Eye (tissue), 1 donor: ENCODE results near the gene WDR37.

Experiments used
- DNase-seq: peaks from one replicate; pipeline ENCODE4 v3.0.0-alpha.2; 2015

Gene WDR37

DNA sequence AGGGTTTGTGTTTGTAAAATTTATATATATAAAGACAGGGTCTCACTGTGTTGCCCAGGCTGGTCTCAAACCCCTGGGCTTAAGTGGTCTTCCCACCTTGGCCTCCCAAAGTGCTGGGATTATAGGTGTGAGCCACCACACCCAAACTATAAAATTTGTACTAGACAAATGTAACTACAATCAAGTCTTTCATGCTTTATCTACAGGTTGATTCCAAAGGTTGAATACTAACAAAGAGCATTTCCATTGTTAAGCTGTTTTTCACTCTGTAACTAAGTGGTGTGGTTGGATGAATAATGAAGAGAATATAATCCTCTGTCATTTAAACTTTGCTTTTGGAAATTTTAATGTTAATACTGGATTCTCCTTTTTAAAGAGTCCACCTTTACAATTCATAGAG is 22.5 kb downstream of the WDR37 start:
- no peak for DNase-seq

DNA sequence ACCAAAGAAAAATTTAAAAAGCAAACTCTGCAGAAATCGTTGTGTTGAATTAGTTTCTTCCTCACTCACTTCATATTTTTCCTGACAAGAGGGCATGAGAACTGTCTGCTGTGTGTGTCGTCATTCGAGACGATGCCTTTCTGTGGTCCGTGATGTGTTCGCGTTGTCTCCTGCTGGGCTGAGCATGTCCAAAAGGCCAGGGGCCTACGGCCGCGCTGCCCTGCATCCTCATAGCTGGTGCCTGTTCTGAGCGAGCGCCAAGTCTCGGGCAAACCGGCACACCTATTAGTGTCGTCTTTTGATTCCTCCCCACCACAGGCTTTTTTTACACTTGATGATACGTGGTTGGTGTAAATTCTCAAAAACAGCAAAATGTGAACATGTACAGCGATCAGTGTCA is 27.4 kb downstream of the WDR37 start:
- no peak for DNase-seq

DNA sequence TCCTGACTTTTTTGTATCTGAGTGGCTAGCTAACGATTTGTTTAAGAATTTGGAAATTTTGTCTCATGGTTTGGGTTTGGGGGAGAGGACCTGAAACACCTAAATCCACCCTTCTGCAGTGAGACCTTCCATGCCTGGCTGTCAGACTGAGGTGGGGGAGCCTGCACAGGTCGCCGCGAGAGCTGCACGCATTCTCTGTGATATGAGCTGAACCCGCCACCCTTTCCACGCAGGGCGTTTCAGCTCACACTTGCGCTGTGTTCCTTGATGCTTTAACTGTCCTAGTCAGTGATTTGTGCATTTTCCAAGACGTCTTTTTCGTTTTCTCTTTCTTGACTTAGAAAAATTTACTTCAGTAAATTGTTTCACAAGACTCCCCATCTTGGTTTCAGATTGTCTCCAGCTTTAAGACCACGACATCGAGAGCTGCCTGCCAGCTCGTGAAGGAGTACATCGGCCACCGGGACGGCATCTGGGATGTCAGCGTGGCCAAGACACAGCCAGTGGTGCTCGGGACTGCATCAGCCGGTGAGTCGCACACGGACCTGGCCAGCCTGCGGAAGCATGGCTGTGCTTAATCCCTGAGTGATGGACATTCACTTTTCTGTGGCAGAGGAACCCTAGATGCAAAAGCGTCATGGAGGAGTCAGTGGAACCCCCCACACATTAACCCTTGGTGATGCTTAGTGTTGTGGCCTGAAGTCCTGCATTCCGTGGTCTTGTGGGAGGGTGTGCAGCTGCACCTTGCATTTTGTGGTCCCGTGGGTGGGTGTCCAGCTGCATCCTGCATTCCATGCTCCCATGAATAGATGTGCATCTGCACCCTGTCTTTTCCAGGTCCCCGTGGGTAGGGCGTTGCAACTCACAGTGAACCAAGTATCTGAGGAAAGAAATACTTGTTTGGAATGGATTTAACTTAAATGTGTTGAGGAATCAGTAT is 28.1 kb downstream of the WDR37 start:
- DNase-seq = no peak

DNA sequence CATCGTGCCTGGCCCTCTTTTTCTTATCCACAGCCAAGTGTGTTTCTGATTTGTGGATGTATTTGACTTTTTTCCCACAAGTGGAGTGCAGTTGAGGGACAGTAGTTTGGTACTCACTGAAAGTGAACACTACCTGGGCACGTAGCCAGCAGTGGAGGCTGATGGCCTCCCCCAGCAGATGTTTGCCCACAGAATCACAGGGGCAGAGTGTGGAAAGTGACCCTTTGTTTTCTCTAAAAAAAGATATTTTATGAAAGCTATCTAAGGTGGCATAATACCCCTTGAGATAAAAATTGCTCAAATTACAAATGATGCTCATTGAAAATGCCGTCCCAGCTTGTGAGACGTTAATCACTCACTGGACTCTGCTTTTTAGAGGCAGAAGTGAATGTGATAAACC is 29.1 kb downstream of the WDR37 start:
- no peak for DNase-seq

DNA sequence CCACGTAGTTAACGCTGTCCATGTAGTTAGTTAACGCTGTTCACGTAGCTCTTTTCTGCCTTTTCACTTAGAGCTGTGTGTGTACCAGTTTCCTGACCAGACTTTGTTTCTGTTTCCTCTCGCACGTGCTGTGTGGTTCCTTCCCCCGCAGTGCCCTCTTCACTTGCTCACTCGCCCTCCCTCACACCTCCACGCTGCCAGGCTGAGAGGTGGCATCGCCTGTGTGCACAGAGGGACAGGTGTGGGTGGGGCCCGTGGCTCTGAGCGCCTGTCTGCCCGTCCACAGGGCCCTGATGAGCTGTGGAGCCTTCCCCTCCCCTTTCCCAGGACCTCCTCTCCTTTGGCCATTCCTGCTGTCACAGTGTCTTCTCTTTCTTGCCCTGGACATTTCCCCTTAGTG is 30.6 kb downstream of the WDR37 start:
- DNase-seq = no peak

- no peak for DNase-seq
Observed at GRCh38 chr10:1089017-1089689, 33.0 kb downstream of the WDR37 start.

DNA sequence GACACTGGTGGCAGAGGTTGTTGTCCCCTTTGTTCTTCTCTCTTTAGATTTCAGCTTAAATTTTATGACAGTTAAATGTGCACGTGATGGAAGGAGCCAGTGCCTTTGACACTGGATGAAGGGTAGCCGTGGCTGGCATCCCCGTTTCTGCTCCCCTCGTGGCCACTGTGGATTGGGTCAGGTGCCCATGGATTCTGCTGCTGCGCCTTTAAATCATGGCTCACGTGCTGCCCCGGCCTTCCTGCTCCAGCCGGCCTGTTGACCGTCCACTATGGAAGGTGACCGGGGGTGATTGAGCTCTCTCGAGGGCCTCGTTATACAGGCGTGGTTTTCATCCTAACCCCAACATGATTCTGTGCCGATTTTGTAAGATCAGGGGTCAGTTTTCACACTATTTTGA is 34.5 kb downstream of the WDR37 start:
- no peak for DNase-seq

DNA sequence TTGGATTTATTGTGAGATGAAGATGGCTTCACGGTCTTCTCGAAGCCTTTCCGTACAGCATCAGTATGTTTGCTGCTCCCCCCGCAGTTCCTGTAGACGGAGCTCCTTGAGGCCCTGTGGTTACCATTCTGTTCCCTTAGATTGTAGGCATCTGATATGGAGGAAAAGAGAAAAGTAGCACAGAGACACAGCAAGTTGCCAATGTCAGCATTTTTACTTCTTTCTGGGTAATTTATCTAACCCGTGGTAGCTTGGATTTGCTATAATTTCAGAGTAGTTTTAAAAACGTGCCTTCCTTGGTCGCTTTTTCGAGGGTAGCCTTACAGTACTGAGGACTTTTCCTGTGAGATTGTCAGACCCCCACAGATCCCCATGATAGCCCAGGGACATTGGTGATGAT is 37.5 kb downstream of the WDR37 start:
- DNase-seq = no peak

DNA sequence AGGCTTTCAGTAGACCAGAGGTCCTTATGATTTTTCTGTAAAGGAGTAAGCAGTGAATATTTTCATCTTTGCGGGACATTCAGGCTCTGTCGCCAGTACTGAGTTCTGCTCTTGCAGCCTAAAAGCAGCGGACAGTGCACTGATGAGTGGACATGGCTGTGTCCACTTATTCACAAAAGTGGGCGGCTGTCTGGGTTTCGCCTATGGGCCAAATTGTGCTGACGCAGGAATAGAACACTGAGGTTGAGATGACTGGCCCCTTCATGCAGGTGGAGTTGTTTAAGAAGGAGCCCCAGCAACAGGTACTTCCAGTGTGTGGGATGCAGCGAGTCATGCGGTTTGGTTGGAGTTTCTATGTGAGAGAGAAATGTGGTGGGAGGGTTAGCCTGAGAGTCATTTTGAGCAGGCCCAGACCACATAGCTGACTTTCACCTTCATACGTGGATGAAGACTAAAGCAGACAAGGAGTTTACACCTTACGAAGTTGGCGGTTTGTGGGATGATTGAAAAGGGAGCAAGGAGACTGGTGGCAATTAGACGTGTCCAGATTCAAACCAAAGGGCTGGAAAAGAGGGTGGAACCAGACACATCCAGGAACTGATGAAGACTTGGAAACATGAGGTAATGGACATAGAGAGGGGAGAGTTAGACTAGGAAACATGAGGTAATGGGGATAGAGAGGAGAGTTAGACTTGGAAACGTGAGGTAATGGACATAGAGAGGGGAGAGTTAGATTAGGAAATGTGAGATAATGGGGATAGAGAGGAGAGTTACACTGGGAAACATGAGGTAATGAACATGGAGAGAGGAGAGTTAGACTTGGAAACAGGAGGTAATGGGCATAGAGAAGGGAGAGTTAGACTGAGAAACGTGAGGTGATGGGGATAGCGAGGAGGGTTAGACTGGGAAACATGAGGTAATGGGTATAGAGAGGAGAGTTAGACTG is 38.2 kb downstream of the WDR37 start:
- DNase-seq = no peak

DNA sequence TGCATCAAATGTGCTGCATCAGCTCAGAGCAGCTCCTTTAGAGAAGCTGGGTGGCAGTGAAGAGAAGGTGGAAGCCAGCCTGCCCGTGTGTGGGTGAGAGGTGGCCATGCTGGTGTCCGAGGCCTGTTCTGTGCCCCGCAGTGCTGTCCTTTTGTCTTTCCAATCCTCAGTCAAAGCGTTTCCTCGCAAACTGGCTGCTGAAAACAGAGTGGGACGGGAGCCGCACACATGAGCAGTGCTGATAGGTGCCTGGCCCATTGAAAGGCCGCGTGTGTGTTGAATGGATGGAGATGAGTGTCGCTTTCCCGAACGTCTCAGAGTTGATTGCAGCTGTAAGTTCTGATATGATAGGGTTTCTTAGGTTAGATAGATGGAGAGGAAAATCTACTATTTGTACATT is 39.3 kb downstream of the WDR37 start:
- DNase-seq = no peak

DNA sequence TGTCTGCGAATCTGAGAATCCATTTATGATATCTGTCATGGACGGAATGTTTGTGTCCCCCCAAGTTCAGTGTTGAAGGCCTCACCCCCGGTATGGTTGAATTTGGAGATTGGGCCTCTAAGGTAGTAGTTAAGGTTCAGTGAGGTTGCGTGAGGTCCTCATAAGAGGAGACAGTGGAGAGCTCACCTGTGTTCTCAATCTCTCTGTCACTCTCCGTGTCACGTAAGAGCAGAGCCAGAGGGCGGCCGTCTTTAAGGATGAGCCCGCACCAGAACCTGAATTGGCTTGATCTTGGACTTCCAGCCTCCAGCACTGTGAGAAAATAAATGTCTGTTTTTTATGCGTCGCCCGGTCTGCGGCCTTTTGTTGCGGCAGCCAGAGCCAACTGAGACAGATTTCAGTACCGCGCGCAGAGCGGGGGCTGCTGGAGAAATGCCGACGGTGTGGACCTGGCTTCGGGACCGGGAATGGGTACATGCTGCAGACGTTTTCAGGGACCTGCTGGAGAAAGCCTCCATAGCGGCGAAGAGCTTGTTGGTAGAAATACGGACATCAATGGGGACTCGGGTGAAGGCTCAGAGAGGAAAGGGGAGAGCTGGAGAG is 40.2 kb downstream of the WDR37 start:
- no peak for DNase-seq

DNA sequence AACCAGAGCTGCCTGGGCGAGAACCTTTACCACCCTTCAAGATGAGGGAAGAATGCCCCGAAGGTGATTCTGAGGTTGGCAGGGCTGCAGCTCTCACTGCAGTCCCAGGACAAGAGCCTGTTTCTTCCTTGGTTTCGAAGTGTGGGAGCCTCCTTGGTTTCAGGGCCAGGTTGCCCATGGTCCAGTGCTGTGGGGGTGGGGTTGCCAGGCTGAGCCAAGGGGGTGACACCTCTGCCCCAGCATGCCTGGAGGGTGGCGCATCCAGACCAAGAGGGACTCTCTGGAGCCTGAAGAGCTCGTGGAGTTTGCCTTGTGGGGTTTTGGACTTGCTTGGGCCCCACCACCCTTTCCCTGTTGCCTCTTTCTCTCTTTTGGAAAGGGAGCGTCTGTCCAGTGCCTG is 41.3 kb downstream of the WDR37 start:
- DNase-seq = no peak

- no peak for DNase-seq
Observed at GRCh38 chr10:1100143-1100542, 44.0 kb downstream of the WDR37 start.

GRCh38 chr10:1100691-1101368 is 44.6 kb downstream of the WDR37 start:
- DNase-seq = peak; percentile 14

GRCh38 chr10:1101946-1102345 is 45.8 kb downstream of the WDR37 start:
- DNase-seq = no peak

DNA sequence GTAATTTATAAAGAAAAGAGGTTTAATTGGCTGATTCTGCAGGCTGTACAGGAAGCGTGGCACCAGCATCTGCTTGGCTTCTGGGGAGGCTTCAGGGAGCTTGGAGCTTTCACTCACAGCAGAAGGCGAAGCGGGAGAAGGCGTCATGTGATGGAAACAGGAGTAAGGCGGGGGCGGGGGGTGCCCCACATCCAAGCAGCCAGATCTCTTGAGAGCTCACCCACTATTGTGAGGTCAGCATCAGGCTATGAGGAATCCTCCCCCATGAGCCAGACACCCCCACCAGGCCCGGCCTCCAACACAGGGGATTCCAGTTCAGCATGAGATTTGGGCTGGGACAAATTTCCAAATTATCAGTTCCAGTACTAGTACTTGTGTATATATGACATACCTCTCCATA is 46.2 kb downstream of the WDR37 start:
- no peak for DNase-seq

- no peak for DNase-seq
Observed at GRCh38 chr10:1102831-1103230, 46.6 kb downstream of the WDR37 start.

GRCh38 chr10:1103551-1103950 is 47.4 kb downstream of the WDR37 start:
- no peak for DNase-seq

DNA sequence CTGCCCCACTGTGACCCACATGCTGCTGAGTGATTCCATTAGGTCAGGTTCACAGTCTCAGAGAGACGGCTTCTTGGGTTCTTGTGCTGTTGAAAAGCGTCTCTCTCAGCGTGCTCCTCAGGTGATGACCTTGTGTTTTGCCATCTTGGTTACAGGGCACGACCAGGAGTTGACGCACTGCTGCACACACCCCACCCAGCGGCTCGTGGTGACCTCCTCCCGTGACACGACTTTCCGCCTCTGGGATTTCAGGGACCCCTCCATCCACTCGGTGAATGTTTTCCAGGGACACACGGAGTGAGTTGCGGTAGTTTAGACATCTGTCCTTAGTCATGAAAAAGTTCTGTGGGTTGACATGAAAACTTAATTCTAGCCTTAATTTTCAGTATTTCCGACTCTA is 48.8 kb downstream of the WDR37 start:
- DNase-seq = no peak

- DNase-seq = no peak
Observed at GRCh38 chr10:1107004-1107403, 50.8 kb downstream of the WDR37 start.

DNA sequence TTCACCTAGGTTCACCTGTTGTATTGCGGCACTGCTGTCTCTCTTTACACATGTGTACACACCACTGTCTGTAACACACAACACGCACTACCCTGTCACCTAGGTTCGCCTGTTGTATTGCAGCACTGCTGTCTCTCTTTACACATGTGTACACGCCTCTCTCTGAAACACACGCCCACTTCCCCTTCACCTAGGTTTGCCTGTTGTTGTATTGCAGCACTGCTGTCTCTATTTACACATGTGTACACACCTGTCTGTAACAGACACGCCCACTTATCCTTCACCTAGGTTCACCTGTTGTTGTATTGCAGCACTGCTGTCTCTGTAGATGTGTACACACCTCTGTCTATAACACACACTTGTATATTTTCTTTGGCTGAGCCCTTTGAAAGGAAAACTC is 51.5 kb downstream of the WDR37 start:
- DNase-seq = no peak
